ENCODE results near the gene GPC3.

Gene GPC3

GRCh38 chrX:133511041-133511440, 474.4 kb downstream of the GPC3 start:
- no peak overlapping the region for H3K27ac ChIP-seq
- DNase-seq (ENCODE audit: low read depth, low spot score), result no peak

DNA sequence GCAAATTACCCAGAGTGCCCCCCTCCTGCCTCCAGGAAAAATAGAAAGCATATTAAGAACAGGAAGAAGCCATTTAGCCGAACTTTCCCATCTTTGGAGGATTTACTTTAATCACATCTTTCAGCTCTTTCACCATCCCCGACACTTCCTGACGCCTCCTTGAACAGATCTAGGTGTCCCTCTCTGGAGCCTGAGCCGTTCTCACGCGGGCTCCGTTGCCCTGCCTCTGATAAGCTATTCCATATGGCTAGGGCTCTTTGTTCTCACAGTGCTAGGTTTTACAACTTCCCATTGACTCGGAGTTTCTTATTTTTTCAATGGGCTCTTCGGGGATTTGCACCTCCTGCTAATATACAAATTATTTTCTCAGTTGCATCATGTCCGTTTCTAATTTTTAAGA, 488.0 kb downstream of the GPC3 start:
- H3K27ac ChIP-seq, result no peak overlapping the region
- no peak for DNase-seq (ENCODE audit: low read depth, low spot score)

DNA sequence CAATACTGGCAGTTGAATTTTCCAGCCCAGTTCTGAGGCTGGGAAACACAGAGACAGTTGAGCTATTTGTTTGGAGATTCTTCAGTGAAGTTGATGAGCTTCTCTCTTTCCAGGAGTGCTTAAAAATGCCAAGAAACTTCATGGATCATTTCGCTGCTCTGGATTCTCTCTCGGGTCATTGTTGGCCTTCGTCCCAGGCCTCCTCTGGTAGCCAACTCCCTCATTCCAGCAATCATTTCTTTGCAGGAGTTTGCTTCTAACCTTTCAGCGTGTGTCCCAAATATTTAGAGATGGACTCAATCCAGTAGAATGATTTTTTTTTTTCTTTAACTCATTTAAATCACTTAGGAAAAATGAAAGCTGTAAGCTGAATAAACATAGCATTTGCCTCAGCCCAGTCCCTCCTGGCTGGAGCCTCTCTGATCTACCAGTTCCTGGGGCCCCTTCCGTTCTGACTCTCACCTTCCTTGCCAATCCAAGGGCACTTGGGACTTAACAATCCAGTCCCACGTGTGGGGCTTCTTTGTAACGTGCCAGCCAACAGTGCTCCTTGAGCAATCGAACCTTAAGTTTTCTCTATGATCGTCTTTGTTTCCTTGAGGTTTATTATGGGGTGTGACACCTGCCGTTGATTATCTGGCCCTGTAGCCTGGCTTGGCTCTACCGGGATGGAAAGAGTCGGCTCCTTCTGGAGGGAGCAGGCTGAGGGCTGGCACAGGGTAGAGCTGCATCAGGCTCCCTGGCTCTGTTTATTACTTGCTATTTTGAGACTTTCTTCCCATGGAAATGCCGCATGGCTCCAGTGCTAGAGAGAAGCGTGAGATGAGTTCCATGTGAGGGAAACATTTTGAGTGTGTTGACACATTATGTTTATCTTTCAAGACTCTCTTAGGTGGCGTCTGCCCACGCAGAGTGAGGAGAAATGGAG, 489.7 kb downstream of the GPC3 start:
- DNase-seq (ENCODE audit: low read depth, low spot score), result no peak

GRCh38 chrX:133493366-133493765, 492.0 kb downstream of the GPC3 start:
- H3K27ac ChIP-seq, result no peak overlapping the region
- no peak for DNase-seq (ENCODE audit: low read depth, low spot score)

More for the DNA sequence above, 489.7 kb downstream of the GPC3 start:
- H3K27ac ChIP-seq, result no peak overlapping the region

GRCh38 chrX:133490955-133491354, 494.4 kb downstream of the GPC3 start:
- H3K27ac ChIP-seq, result no peak overlapping the region
- DNase-seq (ENCODE audit: low read depth, low spot score), result no peak

Measured in epithelial cell of prostate (primary cell).